ENCODE measurements around the gene HMOX1. TPM values are rescaled to one million over a fixed set of nuclear protein-coding genes. Genes with fewer than 3 reads are reported as not detected.
A peak's percentile ranks its signal among the peaks of the same experiment; 100 is the strongest.
"Not testable (repeated sequence)": the region's sequence is repeated elsewhere in the genome, so short reads cannot be mapped to it uniquely, and the experiment has no call there.

HMOX1 gene
- total and polyA plus RNA-seq, 2 of the 13 experiments (the other 11 are each of a cell fraction or from before 2014, with no cell fraction given), result 53.6 to 67.4 TPM

GRCh38 chr22:35394011-35394312 lies 13.1 kb downstream of the HMOX1 start:
- intact Hi-C loops (cut with micrococcal nuclease; ENCODE audit: unreplicated experiment), result no loop called here
- ATAC-seq (no peak), FAIRE-seq (no peak), DNase-seq (ENCODE audit: low spot score) (no peak)
- ChIA-PET CTCF (ENCODE audit: low intra/inter-chr PET ratio, low total read pairs) (no interaction called here), POLR2A (interaction anchor here (0.6 kb wide), 1 partner anchor 27 kb away, joined by 4 read pairs; no protein-coding TSS in a partner anchor)
- H3K27me3 ChIP-seq (ENCODE audit: control insufficient read depth in 1 of 2, insufficient read depth in 2 of 2, low read length in 2 of 2), result no peaks in the 10 kb centered on the region
- no TSS peak for BruUV-seq (replicated peaks)
- H3K4me3 ChIP-seq (replicated peaks in 1 of 3; ENCODE audit: insufficient read depth in 1 of 3, low read depth in 2 of 3, low read length in 3 of 3), result no peak overlapping the region
- 76% methylated on average over 4 of the region's 4 CpGs for WGBS (ENCODE audit: low lambda C conversion rate)
- peaks cover 49% of the 10 kb centered on the region for H3K4me1 ChIP-seq (ENCODE audit: insufficient read depth, low read length)
- H2AFZ ChIP-seq (ENCODE audit: low read length), result no peak overlapping the region
- no peak overlapping the region for H3K27ac ChIP-seq (ENCODE audit: extremely low read length, insufficient read depth, low read length)
- H4K20me1 ChIP-seq (ENCODE audit: insufficient read depth, low read length), result no peaks in the 10 kb centered on the region
- H3K36me3 ChIP-seq (replicated peaks in 1 of 2; ENCODE audit: control insufficient read depth in 1 of 2, insufficient read depth in 2 of 2, low read length in 2 of 2), result peaks cover 10 to 27% of the 10 kb centered on the region in 2 experiments; a peak in 4 of 5 replicates
- in situ Hi-C loops (cut with HindIII; ENCODE audit: extremely low pct_ligation_motif_present, low pct_unique_long_range_greater_than_20kb), result no loop called here
- H3K79me2 ChIP-seq (ENCODE audit: insufficient read depth, low read length), result no peaks in the 10 kb centered on the region
- TF ChIP-seq DMTF1 (CRISPR knock-in tag; IDR thresholded peaks at IDR 0.05), result no peak
- TF ChIP-seq ZNF44 (CRISPR knock-in tag; IDR thresholded peaks at IDR 0.05), result no peak
- no peak overlapping the region for H3K9ac ChIP-seq (ENCODE audit: insufficient read depth, low read depth, low read length)
- H3K4me2 ChIP-seq (ENCODE audit: low read depth, low read length), result no peak overlapping the region
- no peaks in the 10 kb centered on the region for H3K9me3 ChIP-seq (ENCODE audit: low read length)

GRCh38 chr22:35394810-35395563 lies 14.1 kb downstream of the HMOX1 start:
- Histone ChIP-seq H3K27me3 (ENCODE audit: control insufficient read depth in 1 of 2, insufficient read depth in 2 of 2, low read length in 2 of 2) (no peaks in the 10 kb centered on the region), H3K4me1 (ENCODE audit: insufficient read depth, low read length) (peaks cover 57% of the 10 kb centered on the region), H2AFZ (ENCODE audit: low read length) (no peak overlapping the region), H3K79me2 (ENCODE audit: insufficient read depth, low read length) (no peaks in the 10 kb centered on the region), H3K9me3 (ENCODE audit: low read length) (no peaks in the 10 kb centered on the region), H3K9ac (ENCODE audit: insufficient read depth, low read depth, low read length) (no peak overlapping the region), H4K20me1 (ENCODE audit: insufficient read depth, low read length) (no peaks in the 10 kb centered on the region), H3K36me3 (replicated peaks in 1 of 2; ENCODE audit: control insufficient read depth in 1 of 2, insufficient read depth in 2 of 2, low read length in 2 of 2) (peaks cover 6 to 23% of the 10 kb centered on the region in 2 experiments; a peak in 4 of 5 replicates), H3K27ac (ENCODE audit: extremely low read length, insufficient read depth, low read length) (no peak overlapping the region), H3K4me3 (replicated peaks in 1 of 3; ENCODE audit: insufficient read depth in 1 of 3, low read depth in 2 of 3, low read length in 3 of 3) (no peak overlapping the region), H3K4me2 (ENCODE audit: low read depth, low read length) (no peak overlapping the region)
- ATAC-seq (no peak), FAIRE-seq (no peak), DNase-seq (ENCODE audit: low spot score) (no peak)
- TF ChIP-seq RBFOX2 (IDR thresholded peaks at IDR 0.05; ENCODE audit: low read depth, low read length) (peak; percentile 32; the same call in 1 of the 2 replicates), SKIL (CRISPR knock-in tag; IDR thresholded peaks at IDR 0.05; ENCODE audit: borderline replicate concordance) (no peak)
- ChIA-PET POLR2A (no interaction called here), CTCF (ENCODE audit: low intra/inter-chr PET ratio, low total read pairs) (no interaction called here)
- intact Hi-C loops (cut with micrococcal nuclease; ENCODE audit: unreplicated experiment) (loop anchor here (5.0 kb wide), 1 partner anchor 43 kb away; no protein-coding TSS in a partner anchor), in situ Hi-C loops (cut with HindIII; ENCODE audit: extremely low pct_ligation_motif_present, low pct_unique_long_range_greater_than_20kb) (no loop called here)
- no TSS peak for BruUV-seq (replicated peaks)
- 94% methylated on average over 5 of the region's 5 CpGs for WGBS (ENCODE audit: low lambda C conversion rate)

- in situ Hi-C loops (cut with HindIII; ENCODE audit: extremely low pct_ligation_motif_present, low pct_unique_long_range_greater_than_20kb), result not testable (repeated sequence)
Measured at GRCh38 chr22:35396622-35397021, 15.7 kb downstream of the HMOX1 start.

More at GRCh38 chr22:35396622-35397021, 15.7 kb downstream of the HMOX1 start:
- H2AFZ ChIP-seq (ENCODE audit: low read length); DNase-seq (ENCODE audit: low spot score); FAIRE-seq; H3K79me2 ChIP-seq (ENCODE audit: insufficient read depth, low read length); H4K20me1 ChIP-seq (ENCODE audit: insufficient read depth, low read length); H3K9ac ChIP-seq (ENCODE audit: insufficient read depth, low read depth, low read length); H3K9me3 ChIP-seq (ENCODE audit: low read length); H3K27me3 ChIP-seq (ENCODE audit: control insufficient read depth in 1 of 2, insufficient read depth in 2 of 2, low read length in 2 of 2); BruUV-seq (replicated peaks); CTCF ChIA-PET (ENCODE audit: low intra/inter-chr PET ratio, low total read pairs); ATAC-seq: not testable (repeated sequence)
- POLR2A ChIA-PET, result interaction anchor here (1.3 to 2.0 kb wide), 3 partner anchors 16 to 25 kb away, joined by 5 to 11 read pairs (median 7); partner anchors contain the start of gene HMOX1
- WGBS (ENCODE audit: low lambda C conversion rate), result 74% methylated on average over 6 of the region's 6 CpGs
- Histone ChIP-seq H3K4me1 (ENCODE audit: insufficient read depth, low read length) (peaks cover 67% of the 10 kb centered on the region), H3K4me3 (replicated peaks in 1 of 3; ENCODE audit: insufficient read depth in 1 of 3, low read depth in 2 of 3, low read length in 3 of 3) (0 out of 6 replicates have a peak overlapping the region, but pooled peaks of 1 of the 3 experiments have one; percentile 42), H3K27ac (ENCODE audit: extremely low read length, insufficient read depth, low read length) (peak overlapping the region; percentile 80), H3K4me2 (ENCODE audit: low read depth, low read length) (peak overlapping the region; percentile 66), H3K36me3 (replicated peaks in 1 of 2; ENCODE audit: control insufficient read depth in 1 of 2, insufficient read depth in 2 of 2, low read length in 2 of 2) (peaks cover 6 to 15% of the 10 kb centered on the region in 2 experiments; a peak in 4 of 5 replicates)
- intact Hi-C loops (cut with micrococcal nuclease; ENCODE audit: unreplicated experiment), result loop anchor here (2.0 to 5.0 kb wide), 2 partner anchors 16 to 44 kb away; partner anchors contain the start of gene HMOX1
